GM06990 (cell line): ENCODE results near the gene TTC24.
"Not testable (repeated sequence)": the region's sequence is repeated elsewhere in the genome, so short reads cannot be mapped to it uniquely, and the experiment has no call there.

ENCODE experiments used
- DNase-seq: peaks from one replicate; pipeline ENCODE4 v3.0.0-alpha.2; 2011; ENCODE audit not compliant: insufficient read length; ENCODE audit errors: extremely low read depth
- H3K27me3 ChIP-seq: replicated peaks from 2 replicates; pipeline ENCODE4 v1.6.0; 2011; ENCODE audit warnings: low read length; ENCODE audit not compliant: control insufficient read depth, insufficient read depth
- H3K36me3 ChIP-seq: 2 replicates; pipeline ENCODE4 v1.5.1; 2011; ENCODE audit warnings: low read length; ENCODE audit not compliant: control insufficient read depth, insufficient read depth
- H3K4me3 ChIP-seq: replicated peaks from 2 replicates; pipeline ENCODE4 v1.5.1; 2011; ENCODE audit warnings: low read depth, mild to moderate bottlenecking, control low read depth, low read length
- TF ChIP-seq, protein P1 (sequence below): IDR thresholded peaks from 2 replicates; pipeline ENCODE4 v1.5.1; 2011; ENCODE audit warnings: low read length, control low read depth, mild to moderate bottlenecking, inconsistent platforms; ENCODE audit not compliant: insufficient read depth, poor library complexity, severe bottlenecking

Gene TTC24

DNA sequence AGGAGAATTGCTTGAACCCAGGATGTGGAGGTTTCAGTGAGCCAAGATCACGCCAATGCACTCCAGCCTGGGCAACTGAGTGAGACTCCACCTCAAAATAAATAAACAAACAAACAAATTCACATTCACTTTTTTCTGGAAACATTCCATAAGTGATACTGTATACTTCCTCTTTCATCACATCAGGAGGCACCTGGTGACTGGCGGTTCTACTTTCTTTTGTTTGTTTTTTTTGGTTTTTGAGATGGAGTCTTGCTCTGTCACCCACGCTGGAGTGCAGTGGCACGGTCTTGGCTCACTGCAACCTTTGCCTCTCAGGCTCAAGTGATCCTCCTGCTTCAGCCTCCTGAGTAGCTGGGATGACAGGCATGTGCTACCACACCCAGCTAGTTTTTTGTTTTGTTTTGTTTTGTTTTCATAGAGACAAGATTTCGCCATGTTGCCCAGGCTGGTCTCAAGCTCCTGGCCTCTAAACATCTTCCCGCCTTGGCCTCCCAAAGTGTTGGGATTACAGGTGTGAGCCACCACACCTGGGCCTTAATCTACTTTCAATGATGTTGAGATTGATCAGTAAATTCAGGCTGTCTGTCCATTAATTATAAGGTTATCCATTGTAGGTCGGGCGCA lies 50.4 kb downstream of the TTC24 start:
- H3K36me3 ChIP-seq = no peaks in the 10 kb centered on the region
- H3K4me3 ChIP-seq = no peak overlapping the region
- TF ChIP-seq, protein P1, sequence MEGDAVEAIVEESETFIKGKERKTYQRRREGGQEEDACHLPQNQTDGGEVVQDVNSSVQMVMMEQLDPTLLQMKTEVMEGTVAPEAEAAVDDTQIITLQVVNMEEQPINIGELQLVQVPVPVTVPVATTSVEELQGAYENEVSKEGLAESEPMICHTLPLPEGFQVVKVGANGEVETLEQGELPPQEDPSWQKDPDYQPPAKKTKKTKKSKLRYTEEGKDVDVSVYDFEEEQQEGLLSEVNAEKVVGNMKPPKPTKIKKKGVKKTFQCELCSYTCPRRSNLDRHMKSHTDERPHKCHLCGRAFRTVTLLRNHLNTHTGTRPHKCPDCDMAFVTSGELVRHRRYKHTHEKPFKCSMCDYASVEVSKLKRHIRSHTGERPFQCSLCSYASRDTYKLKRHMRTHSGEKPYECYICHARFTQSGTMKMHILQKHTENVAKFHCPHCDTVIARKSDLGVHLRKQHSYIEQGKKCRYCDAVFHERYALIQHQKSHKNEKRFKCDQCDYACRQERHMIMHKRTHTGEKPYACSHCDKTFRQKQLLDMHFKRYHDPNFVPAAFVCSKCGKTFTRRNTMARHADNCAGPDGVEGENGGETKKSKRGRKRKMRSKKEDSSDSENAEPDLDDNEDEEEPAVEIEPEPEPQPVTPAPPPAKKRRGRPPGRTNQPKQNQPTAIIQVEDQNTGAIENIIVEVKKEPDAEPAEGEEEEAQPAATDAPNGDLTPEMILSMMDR = no peak
- no peak for DNase-seq
- H3K27me3 ChIP-seq = no peaks in the 10 kb centered on the region; the same call in none of the 2 replicates

DNA sequence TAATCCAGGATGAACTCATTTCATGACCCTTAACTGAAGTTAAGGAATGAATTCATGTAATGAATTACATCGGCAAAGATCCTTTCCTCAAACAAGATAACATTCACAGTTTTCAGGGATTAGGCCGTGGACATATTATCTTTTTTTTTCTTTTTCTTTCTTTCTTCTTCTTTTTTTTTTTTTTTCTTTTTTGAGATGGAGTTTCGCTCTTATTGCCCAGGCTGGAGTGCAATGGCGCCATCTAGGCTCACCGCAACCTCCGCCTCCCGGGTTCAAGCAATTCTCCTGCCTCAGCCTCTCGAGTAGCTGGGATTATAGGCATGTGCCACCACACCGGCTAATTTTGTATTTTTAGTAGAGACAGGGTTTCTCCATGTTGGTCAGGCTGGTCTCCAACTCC lies 51.6 kb downstream of the TTC24 start:
- DNase-seq, H3K27me3 ChIP-seq: not testable (repeated sequence)

DNA sequence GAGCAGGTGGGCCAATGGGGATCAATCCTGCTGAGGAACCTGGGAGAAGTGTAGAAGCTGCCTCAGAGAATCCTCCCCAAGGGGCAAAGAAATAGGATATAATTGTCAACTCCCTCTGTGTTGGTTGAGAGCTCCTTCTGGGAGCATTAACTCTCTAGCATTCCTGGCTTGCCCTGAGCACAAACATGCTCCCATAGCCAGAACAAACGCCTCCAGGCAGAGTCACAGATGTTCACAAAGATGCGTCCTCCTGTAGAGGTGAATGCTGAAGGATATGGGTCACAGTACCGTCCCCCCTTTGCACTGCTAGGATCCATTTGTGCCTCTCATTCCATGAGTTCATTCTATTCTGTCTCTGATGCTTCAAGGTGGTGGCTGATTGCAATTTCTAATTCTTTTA lies 52.8 kb downstream of the TTC24 start:
- TF ChIP-seq, protein P1 = no peak
- Histone ChIP-seq H3K4me3 (no peak overlapping the region), H3K27me3 (no peaks in the 10 kb centered on the region; the same call in none of the 2 replicates), H3K36me3 (no peaks in the 10 kb centered on the region)
- no peak for DNase-seq

More for the DNA sequence above, 51.6 kb downstream of the TTC24 start:
- not testable (repeated sequence) for H3K4me3 ChIP-seq, H3K36me3 ChIP-seq
